ENCODE measurements around the gene LRRC26. TPM values are rescaled to one million over a fixed set of nuclear protein-coding genes. Genes with fewer than 3 reads are reported as not detected.

Gene LRRC26
- total RNA-seq, 1 donor: not detected

DNA sequence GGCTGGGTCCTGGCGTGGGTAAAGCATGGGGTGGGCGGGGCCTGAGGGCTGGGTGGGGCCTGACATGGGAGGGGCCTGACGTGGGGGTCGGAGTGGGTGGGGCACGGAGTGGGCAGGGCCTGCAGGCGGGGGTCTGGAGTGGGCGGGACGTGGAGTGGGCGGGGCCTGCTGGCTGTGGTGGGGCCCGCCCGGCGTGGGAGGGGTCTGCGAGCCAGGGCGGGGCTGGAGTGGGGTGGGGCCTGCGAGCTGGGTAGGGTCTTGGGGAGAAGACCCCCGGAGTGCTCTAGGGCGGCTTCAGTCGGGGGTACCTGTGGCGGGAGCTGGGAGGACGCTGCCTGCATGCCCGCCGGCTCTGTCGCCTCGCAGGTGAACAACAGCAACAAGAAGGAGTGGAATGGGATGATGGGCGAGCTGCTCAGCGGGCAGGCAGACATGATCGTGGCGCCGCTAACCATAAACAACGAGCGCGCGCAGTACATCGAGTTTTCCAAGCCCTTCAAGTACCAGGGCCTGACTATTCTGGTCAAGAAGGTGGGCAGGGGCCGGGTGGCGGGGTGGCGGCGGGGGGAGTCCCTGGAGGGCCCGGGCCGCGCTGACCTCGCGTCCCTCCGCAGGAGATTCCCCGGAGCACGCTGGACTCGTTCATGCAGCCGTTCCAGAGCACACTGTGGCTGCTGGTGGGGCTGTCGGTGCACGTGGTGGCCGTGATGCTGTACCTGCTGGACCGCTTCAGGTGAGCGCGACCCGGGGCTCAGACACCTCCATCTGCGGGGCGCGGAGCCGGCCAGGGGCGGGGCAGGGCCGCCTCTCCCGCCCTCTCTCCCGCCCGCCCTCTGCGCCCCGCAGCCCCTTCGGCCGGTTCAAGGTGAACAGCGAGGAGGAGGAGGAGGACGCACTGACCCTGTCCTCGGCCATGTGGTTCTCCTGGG, 8.0 kb downstream of the LRRC26 start:
- TF ChIP-seq, protein P1, sequence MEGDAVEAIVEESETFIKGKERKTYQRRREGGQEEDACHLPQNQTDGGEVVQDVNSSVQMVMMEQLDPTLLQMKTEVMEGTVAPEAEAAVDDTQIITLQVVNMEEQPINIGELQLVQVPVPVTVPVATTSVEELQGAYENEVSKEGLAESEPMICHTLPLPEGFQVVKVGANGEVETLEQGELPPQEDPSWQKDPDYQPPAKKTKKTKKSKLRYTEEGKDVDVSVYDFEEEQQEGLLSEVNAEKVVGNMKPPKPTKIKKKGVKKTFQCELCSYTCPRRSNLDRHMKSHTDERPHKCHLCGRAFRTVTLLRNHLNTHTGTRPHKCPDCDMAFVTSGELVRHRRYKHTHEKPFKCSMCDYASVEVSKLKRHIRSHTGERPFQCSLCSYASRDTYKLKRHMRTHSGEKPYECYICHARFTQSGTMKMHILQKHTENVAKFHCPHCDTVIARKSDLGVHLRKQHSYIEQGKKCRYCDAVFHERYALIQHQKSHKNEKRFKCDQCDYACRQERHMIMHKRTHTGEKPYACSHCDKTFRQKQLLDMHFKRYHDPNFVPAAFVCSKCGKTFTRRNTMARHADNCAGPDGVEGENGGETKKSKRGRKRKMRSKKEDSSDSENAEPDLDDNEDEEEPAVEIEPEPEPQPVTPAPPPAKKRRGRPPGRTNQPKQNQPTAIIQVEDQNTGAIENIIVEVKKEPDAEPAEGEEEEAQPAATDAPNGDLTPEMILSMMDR (IDR thresholded peaks at IDR 0.05; ENCODE audit: insufficient read depth, low read length): no peak
- no peak for DNase-seq (ENCODE audit: low read depth)
- H3K4me3 ChIP-seq (ENCODE audit: low read depth, low read length): no peak overlapping the region

DNA sequence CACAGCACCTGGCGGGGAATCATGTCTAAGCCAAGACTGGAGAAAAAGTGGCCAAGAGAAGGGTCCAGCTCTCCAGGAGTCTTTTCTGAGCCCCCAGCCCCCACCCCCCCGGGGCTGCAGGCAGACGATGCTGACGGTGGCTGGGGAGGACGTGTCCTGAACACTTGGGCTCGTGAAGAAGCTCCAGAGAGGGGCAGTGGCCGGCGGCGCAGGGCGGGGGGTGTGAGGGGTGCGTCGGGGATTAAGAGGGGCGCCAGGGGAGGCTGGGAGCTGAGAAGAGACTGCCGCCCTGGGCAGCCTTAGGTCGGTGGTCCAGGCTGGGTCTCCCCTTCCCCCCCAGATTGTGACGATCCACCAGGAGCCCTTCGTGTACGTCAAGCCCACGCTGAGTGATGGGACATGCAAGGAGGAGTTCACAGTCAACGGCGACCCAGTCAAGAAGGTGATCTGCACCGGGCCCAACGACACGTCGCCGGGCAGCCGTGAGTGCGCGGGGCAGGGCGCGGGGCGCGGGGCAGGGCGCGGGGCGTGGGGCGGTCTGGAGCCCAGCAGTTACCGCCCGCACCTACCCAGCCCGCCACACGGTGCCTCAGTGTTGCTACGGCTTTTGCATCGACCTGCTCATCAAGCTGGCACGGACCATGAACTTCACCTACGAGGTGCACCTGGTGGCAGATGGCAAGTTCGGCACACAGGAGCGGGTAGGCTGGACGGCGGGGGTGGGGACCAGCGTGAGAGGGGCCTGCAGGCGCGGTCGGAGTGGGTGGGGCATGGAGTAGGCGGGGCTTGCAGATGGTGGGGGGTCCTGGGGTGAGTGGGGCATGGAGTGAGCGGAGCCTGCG, 8.9 kb downstream of the LRRC26 start:
- TF ChIP-seq, protein P1 (IDR thresholded peaks at IDR 0.05; ENCODE audit: insufficient read depth, low read length): no peak
- no peak for DNase-seq (ENCODE audit: low read depth)
- H3K4me3 ChIP-seq (ENCODE audit: low read depth, low read length): no peak overlapping the region

DNA sequence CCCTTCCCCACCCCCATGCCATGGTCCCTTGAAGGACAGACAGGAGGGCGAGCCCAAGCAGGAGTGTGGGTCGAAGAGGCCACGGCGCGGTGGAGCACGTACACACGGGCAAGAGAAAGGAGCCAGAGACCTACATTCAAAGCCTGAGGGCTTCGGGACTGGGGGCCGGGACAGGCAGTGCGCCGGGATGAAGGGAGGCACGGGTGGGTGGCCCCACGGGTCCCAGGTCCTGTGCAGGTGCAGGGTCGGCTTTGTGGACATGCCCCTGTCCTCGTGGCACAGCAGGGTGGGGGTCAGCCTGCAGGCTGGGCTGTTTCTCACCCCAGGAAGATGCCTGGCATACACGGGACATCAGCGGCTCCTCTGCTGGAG, 9.8 kb downstream of the LRRC26 start:
- TF ChIP-seq, protein P1 (IDR thresholded peaks at IDR 0.05; ENCODE audit: insufficient read depth, low read length): no peak
- DNase-seq (ENCODE audit: low read depth): no peak
- no peak overlapping the region for H3K4me3 ChIP-seq (ENCODE audit: low read depth, low read length)

GRCh38 chr9:137159105-137160053, 10.5 kb downstream of the LRRC26 start:
- no peak overlapping the region for H3K4me3 ChIP-seq (ENCODE audit: low read depth, low read length)
- TF ChIP-seq, protein P1 (IDR thresholded peaks at IDR 0.05; ENCODE audit: insufficient read depth, low read length): no peak
- DNase-seq (ENCODE audit: low read depth): no peak

DNA sequence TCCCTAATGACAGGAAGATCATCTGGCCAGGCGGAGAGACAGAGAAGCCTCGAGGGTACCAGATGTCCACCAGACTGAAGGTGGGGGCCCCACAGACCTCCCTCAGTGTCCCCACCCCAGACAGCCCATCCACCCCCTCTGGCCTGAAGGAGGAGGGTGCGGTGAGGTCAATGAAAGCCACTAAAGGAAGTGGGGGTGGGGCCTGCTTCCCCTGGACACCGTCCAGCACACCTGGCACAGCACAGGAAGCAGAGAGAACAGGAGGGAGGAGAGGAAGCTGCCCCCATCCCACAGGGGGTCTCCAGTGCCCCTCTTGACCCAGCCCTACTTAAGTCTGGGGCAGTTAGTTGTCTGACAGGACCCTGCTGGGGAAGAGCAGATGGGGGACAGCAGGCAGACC, 11.2 kb downstream of the LRRC26 start:
- H3K4me3 ChIP-seq (ENCODE audit: low read depth, low read length): no peak overlapping the region
- DNase-seq (ENCODE audit: low read depth): no peak
- TF ChIP-seq, protein P1 (IDR thresholded peaks at IDR 0.05; ENCODE audit: insufficient read depth, low read length): no peak
